Ureter (tissue), 1 donor: Measurements from ENCODE around the gene MYOM1. TPM values are rescaled to one million over a fixed set of nuclear protein-coding genes. Genes with fewer than 3 reads are reported as not detected.
"Not testable (repeated sequence)": the region's sequence is repeated elsewhere in the genome, so short reads cannot be mapped to it uniquely, and the experiment has no call there.

Source experiments
- DNase-seq: peaks from one replicate; pipeline ENCODE4 v3.0.0-alpha.2; 2020; ENCODE audit warnings: low spot score
- total RNA-seq: library from RNA; stranded (reverse); gene quantifications from one replicate; pipeline ENCODE4 v1.2.4, GENCODE V29; 2023
- donor health status: DM: yes; HTN: yes; CAD: no.

MYOM1 gene
- total RNA-seq, 1 donor from 2014 or later = 9.7 TPM

DNA sequence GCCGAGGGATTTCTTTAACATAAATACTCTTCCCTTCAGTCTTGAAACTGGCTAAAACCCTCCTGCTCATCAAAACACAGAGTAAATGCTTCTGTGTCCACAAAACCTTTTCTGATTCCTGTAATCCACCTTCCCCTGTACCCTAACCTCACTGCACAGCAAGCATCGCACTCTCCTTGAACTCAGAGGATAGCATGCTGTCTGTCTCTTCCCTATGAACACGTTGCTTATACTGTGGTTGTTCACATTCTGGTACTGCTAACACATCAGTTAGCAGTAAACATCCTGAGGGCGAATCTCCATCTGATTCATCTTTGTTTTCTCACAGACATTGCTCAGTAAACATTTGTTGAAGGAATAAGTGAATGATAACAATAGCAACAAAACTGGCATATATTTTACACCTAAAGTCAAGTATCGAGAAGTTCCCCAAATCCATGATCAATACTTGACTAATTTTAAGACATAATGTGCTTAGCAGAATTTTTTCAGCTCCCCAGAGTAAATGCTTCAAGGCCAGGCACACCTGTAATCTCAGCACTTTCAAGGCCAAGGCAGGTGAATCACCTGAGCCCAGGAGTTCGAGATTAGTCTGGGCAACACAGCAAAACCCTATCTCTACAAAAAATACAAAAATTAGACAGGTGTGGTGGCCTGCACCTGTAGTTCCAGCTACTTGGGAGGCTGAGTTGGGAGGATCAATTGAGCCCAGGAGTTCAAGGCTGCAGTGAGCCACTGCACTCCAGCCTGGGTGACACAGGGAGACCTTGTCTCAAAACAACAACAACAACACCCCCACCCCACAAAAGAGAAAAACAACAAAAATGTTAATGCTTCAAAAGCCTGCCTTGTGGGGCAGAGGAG lies 161.2 kb downstream of the MYOM1 start:
- DNase-seq = no peak

DNA sequence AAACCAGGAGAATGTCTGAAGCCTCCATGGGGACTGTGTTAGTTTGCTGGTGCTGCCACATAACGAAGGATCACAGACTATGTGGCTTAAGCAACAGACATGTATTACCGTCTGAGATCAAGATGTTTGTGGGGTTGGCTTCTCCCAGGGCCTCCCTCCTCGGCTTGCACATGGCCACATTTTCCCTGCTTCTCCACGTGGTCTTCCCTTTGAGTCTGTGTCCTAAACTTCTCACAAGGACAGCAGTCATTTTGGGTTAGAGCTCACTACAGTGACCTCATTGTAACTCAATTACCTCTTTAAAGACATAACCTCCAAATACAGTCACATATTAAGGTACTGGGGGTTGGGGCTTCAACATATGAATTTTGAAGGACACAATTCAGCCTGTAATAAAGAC lies 162.2 kb downstream of the MYOM1 start:
- no peak for DNase-seq

DNA sequence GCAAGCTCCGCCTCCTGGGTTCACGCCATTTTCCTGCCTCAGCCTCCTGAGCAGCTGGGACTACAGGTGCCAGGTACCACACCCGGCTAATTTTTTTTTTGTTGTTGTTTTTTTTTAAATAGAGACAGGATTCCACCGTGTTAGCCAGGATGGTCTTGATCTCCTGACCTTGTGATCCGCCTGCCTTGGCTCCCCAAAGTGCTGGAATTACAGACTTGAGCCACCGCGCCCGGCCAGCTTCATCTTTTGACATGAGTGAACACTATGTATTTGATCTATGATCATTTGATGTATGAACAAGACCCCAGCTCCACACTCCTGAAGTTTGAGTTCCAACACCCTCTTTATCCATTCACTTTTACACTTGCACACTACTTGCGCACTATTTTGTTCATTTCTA lies 163.5 kb downstream of the MYOM1 start:
- DNase-seq = no peak

DNA sequence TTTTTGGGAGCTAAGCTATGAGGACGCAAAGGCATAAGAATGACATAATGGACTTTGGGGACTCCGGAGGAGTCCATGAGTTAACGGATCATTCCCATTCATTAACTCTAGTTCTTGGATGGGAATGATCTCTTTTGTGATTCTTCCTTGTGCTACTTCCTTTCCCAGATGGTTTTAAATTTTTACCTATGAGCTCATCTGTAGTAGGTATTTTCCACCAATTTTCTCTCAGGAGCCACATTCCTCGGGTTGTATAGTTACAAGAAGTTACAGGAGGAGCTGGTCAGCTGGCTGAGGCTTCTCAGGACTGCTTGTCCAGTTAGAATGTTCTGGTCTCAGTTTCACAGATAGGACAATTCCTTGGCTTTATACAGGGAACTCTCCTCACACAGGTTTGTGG lies 164.0 kb downstream of the MYOM1 start:
- no peak for DNase-seq

DNA sequence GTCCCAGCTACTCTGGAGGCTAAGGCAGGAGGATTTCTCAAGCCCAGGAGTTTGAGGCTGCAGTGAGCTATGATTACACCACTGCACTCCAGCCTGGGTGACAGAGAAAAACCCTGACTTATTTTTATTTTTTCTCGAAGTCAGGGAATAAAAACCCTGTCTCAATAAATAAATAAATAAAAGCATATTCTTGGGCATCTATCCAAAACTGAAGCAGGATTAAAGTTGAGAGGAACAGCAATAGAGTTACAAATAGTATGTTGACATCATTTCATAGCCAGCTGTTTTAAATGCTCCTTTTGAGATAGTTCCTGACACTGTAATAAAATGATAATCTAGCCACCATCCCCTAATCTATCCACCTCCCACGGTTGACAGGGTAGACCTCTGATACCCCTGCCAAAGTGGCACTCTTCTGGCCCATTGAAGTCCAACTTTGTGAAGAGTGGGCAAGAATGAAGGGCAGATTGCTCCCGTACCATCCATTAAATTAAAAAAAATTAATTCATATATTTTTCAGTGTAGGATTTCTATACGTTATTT lies 164.5 kb downstream of the MYOM1 start:
- DNase-seq = no peak

DNA sequence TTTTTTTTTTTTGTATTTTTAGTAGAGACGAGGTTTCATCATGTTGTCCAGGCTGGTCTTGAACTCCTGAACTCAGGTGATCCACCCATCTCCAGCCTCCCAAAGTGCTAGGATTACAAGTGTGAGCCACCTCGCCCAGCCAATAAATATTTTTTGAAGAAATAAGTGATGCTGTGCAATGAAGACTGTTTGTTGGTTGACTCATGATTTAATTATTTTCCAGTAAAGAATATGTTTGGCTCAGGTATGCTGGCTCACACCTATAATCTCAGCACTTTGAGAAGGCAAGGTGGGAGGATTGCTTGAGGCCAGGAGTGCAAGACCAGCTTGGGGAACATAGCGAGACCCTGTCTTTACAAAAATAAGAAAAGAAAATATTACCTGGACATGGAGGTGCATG lies 165.0 kb downstream of the MYOM1 start:
- DNase-seq = no peak

DNA sequence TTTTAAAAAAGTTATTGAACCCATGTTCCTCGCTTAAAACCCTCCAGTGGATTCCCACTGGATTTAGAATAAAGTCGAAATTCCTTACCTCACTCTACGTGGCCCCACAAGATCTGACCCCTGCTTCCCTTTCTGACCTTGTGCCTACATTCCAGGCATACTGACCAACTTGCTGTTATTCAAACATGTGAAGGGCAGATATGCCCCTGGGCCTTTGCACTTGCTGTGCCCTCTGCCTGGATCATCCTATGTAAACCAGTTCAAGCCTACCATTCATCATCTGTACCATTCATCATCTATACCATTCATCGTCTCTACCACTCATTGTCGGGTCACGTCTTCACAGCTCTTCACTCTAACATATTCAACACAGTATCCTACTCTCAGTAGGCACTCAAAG lies 165.6 kb downstream of the MYOM1 start:
- no peak for DNase-seq

DNA sequence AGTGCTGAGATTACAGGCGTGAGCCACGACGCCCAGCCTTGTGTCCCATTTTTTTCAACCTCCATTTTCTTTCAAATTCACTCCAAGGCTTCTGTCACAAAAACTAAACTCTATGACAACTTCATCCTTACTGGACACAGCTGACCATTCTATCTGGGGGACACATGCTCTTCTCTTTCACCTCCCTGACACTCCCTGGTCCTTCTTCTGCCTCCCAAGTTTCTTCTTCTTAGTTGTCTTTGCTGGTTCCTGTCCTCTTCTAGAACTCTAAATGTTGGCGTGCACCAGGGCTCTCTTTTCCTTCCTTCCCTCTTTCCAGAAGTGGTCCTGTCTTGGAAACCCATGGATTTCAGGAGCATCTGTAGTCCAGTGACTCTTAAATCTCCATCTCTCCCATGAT lies 166.7 kb downstream of the MYOM1 start:
- DNase-seq = no peak

DNA sequence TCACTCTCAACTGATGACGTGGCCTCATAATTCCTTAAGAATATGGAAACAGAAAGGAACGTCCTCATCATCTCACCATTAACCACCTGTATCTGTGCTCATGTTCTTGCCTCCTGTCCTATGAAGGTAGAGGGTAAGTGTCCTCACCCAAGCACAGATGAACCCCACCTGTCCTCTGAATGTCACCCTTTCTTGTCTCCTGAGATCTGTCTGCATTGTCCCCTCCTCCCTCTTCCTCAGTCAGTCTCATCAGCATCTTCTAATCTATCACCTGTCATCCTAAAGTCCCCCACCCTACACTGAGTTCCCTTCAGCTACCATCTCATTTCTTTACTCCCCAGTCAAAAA lies 167.4 kb downstream of the MYOM1 start:
- DNase-seq = no peak

DNA sequence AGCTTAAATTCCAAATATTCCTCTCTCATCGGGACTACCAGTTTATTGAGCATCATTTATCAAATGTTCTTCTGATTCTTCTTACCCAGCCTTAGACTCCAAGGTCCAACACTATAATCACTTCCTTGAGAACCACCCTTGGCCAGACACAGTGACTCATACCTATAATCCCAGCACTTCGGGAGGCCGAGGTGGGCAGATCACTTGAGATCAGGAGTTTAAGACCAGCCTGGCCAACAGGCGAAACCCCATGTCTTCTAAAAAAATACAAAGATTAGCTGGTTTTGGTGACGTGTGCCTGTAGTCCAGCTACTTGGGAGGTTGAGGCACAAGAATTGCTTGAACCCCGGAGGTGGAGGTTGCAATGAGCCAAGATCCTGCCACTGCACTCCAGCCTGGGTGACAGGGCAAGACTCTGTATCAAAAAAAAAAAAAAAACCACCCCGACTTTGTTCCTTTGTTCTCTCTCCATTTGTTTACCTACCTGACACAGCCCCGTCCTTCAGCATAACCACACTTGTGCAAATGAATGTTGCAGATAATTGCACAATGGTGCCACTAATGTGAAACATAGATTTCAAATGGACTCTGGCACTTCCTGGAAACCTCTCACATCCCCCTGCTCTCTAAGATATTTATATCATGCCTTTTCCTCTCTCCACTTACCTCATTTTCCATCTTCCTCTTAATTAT lies 167.9 kb downstream of the MYOM1 start:
- no peak for DNase-seq

DNA sequence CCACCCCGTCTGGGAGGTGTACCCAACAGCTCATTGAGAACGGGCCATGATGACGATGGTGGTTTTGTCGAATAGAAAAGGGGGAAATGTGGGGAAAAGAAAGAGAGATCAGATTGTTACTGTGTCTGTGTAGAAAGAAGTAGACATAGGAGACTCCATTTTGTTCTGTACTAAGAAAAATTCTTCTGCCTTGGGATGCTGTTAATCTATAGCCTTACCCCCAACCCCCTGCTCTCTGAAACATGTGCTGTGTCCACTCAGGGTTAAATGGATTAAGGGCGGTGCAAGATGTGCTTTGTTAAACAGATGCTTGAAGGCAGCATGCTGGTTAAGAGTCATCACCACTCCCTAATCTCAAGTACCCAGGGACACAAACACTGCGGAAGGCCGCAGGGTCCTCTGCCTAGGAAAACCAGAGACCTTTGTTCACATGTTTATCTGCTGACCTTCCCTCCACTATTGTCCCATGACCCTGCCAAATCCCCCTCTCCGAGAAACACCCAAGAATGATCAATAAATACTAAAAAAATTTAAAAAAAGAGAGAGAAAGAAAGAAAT lies 169.8 kb downstream of the MYOM1 start:
- not testable (repeated sequence) for DNase-seq

DNA sequence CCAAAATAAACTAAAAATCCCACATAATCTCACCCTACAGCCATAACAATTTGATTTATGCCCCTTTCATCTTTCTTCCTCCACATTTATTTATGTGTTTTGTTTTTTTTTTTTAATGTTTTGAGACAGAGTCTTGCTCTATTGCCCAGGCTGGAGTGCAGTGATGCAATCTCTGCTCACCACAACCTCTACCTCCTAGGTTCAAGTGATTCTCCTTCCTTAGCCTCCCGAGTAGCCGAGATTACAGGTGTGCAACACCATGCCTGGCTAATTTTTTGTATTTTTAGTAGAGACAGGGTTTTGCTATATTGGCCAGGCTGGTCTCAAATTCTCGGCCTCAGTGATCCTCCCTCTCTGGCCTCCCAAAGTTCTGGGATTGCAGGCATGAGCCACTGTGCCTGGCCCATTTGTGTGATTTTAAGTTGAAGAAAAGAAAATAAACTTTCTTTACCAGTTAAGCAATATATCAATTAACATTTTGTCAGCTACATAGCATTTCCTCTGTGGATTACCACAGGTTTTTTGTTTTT lies 170.9 kb downstream of the MYOM1 start:
- DNase-seq = no peak

DNA sequence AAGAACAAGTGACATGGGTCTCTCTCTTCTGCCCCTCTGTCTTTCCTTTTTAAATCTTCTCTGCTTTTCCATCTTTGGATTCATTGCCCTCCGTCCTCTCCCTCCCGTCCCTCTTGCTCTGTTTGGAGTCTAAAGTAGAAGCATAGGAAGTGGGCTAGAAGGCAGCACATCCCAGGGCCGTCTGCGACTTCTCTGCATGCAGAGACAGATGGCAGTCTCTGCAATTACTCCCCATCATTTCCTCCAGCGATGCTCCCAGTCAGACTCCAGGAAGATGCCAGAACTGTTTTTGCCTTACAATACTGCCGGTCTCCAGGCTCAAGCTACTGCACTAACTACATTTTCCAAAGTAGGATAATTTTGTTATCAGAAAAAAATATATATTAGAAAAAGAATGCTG lies 171.6 kb downstream of the MYOM1 start:
- no peak for DNase-seq

DNA sequence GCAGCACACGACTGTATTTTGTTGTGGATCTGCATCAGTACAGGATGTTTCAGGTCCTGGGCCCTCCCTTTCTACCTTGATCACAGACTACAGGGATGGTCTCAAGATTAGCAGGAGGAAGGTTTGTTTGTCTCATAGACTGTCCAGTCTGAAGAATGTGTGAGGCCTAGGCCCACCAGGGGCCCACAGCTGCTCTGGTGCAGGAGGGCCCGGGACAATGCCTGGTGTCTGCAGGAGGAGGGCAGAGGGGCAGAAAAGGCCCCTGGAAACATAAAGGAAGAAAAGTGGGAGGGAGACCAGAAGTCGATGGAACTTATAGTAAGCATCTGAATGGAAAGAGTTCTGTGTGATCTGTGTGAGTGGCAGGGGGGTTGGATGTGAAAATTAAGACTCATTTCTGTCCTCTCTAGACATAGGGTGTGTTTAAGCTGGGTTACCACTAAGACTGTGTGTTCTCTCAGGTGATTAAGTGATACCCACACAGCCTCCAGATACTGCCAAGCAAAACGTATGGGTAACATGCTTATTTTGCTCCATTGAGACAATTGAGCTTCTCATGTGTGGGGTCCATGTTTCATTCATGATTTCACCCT lies 173.5 kb downstream of the MYOM1 start:
- DNase-seq = no peak

DNA sequence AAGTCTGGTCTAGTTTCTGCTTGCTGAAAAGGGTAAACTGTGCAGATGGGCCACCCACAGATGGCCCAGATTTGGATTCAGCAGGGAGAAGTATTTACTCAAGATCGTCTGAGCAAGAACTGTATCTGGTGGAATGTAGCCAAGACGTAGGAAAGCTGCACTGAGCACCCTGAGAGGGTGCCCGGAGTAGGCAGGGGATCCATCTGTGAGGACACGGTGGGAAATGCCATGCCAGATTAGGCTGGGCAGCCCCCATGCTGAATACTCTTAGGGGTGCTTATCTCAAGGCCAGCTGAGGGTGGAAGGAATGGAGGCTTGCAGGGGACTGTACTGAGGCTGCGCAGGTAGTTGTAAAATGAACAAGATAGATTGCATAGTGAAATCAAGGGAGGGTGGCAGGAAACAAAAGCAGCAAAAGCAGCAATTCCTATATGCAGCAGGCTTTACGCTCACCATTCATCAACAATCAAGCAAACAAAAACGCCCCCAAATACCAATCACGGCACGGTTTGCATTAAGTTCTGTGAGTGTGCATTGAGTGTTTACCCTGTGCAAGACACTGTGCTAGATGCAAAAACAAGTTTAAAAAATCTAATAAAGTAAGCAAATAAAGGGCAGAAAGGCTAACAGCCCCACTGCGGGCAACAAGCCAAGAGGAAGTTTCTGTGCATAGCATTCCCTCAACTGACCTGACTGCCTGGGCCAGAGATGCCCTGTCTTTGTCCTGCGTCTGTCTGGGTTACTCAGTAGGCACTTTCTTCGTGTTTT lies 174.7 kb downstream of the MYOM1 start:
- peak; percentile 82 for DNase-seq

DNA sequence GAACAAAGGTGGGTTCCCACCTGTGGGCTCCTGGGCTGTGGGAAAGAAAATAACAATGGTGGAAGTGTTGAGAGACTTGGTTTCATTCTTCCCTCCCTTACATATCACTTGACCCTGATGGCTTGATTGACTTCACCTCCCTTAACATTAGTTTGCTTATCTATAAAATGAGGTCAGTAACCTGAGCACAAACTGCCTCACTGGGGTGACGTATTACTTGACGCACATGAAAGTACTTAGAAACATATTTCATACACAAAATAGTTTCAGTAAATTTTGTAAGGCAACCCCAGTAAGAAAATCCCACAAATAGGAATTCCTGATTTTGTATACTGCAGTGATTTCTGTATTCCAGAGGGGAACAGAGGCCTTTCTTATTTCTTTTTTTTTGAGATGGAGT lies 177.4 kb downstream of the MYOM1 start:
- no peak for DNase-seq

DNA sequence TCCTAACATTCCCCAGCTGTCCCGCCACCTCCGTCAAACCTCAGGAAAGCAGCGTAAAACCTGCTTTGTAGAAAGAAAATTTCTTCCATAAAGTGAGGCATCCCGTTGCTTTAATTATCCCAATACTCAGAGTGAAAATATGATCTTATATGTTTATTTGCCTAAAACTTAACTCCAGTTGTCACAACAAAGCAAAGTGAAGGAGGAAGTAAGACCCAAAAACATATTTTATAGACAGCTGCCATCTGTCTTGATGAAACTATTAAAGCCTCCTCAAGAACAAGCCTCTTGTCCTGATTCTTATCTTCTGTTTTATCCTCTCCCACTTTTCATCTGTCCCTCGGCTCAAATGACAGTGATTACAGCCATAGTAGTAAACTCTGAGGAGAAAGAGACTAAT lies 177.9 kb downstream of the MYOM1 start:
- DNase-seq = no peak

DNA sequence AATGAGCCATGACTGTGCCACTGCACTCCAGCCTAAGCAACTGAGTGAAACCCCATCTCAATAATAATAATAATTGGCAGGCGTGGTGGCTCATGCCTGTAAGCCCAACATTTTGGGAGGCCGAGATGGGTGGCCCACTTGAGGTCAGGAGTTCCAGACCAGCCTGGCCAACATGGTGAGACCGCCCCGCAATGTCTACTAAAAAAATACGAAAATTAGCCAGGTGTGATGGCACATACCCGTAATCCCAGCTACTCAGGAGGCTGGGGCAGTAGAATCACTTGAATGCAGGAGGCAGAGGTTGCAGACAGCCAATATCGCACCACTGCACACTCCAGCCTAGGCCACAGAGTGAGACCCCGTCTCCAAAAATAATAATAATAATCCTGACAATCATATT lies 178.9 kb downstream of the MYOM1 start:
- DNase-seq = no peak

DNA sequence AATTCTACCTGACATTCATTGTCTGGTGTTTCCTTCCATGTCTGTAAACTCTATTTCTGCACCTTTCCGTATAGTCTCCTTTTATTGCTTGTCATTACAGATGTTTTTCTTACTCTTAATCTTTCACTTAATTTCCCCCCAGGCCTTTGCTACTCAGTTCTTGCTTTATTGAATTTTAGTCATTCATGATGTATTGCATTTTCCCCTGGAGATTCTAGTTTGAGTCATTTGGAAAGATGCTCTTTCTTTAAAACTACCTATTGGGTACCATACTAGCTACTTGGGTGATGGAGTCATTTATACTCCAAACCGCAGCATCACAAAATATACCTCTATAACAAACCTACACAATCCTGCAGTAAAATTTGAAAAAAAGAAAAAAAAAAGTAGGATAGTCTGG lies 179.6 kb downstream of the MYOM1 start:
- no peak for DNase-seq

DNA sequence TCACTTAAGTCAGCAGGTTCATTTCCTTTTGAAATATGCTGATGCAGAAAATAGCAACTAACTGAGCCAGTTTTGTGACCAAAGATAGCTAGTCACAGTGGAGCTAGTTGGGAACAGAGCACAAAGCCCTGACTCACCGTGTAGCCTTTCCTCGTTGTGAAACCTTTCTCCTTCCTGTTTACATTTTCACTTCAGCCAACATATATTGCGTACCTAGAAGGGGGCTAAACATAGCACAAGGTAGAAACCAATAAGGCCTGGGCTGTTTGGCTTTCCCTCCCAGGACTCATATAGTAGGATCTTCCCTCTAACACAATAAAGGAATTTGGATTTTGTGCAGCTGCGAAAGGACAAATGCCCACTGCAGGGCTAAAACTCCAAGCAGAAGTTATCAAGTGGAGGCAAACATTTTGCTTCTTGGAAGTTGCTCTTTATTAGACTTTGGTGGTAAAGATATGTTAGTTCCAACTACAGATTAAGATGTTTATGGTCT lies 182.3 kb downstream of the MYOM1 start:
- peak; percentile 58 for DNase-seq

DNA sequence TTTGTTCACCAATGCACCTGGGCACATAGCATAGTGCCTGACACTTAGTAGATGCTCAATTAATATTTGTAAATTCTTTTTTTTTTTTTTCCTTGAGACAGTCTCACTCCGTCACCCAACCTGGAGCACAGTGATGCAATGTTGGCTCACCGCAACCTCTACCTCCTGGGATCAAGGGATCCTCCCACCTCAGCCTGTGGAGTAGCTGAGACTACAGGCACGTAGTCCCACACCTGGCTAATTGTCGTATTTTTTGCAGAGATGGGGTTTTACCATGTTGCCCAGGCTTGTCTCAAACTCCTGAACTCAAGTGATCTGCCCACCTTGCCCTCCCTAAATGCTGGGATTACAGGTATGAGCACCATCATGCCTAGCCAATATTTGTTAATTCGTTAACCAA lies 183.7 kb downstream of the MYOM1 start:
- DNase-seq = no peak
